ENCODE data around the gene SERBP1. TPM values are rescaled to one million over a fixed set of nuclear protein-coding genes. Genes with fewer than 3 reads are reported as not detected.

SERBP1 gene
- total RNA-seq, 1 donor from 2014 or later: 214 TPM

- TF ChIP-seq EZH2 (IDR thresholded peaks at IDR 0.05; ENCODE audit: insufficient read depth, low read length): no peak
- no peak for TF ChIP-seq CTCF (IDR thresholded peaks at IDR 0.05; ENCODE audit: insufficient read depth, low read depth, low read length)
- no peaks in the 10 kb centered on the region for H3K36me3 ChIP-seq (ENCODE audit: insufficient read depth, low read length)
- H3K27ac ChIP-seq (ENCODE audit: low read depth, low read length): no peak overlapping the region
- Mint-ChIP-seq H3K36me3 (ENCODE audit: low read depth, unreplicated experiment) (peaks cover 6% of the 10 kb centered on the region), H3K9me3 (ENCODE audit: unreplicated experiment) (no peaks in the 10 kb centered on the region), H3K4me1 (ENCODE audit: low read depth, unreplicated experiment) (peaks cover 6% of the 10 kb centered on the region), H3K27me3 (ENCODE audit: low read depth, unreplicated experiment) (no peaks in the 10 kb centered on the region), H3K4me3 (ENCODE audit: unreplicated experiment) (peak overlapping the region; percentile 96), H3K27ac (ENCODE audit: unreplicated experiment) (peak overlapping the region; percentile 19)
- H3K4me2 ChIP-seq (ENCODE audit: low read length): peak overlapping the region; percentile 97
- H3K79me2 ChIP-seq (ENCODE audit: insufficient read depth, low read length): peaks cover 32% of the 10 kb centered on the region
- no peaks in the 10 kb centered on the region for H3K9me3 ChIP-seq (ENCODE audit: insufficient read depth, low read depth, low read length)
- H4K20me1 ChIP-seq (ENCODE audit: insufficient read depth, low read length): peaks cover 29% of the 10 kb centered on the region
- no peak for DNase-seq (ENCODE audit: low read depth)
- H3K9ac ChIP-seq (ENCODE audit: low read length): no peak overlapping the region
- H3K4me3 ChIP-seq (ENCODE audit: insufficient read depth, low read depth, low read length): no peak overlapping the region
- no peak for FAIRE-seq
- H2AFZ ChIP-seq (ENCODE audit: low read depth, low read length): peak overlapping the region; percentile 20
- no peaks in the 10 kb centered on the region for H3K27me3 ChIP-seq (ENCODE audit: insufficient read depth, low read length)
- H3K4me1 ChIP-seq (ENCODE audit: insufficient read depth, low read length): peaks cover 4% of the 10 kb centered on the region
Measured at GRCh38 chr1:67431869-67432578, 1.8 kb upstream of the SERBP1 start.

GRCh38 chr1:67431156-67431765 is 1.1 kb upstream of the SERBP1 start:
- Mint-ChIP-seq H3K4me3 (ENCODE audit: unreplicated experiment) (peak overlapping the region; percentile 96), H3K9me3 (ENCODE audit: unreplicated experiment) (no peaks in the 10 kb centered on the region), H3K36me3 (ENCODE audit: low read depth, unreplicated experiment) (peaks cover 6% of the 10 kb centered on the region), H3K27me3 (ENCODE audit: low read depth, unreplicated experiment) (no peaks in the 10 kb centered on the region), H3K4me1 (ENCODE audit: low read depth, unreplicated experiment) (peaks cover 9% of the 10 kb centered on the region), H3K27ac (ENCODE audit: unreplicated experiment) (peak overlapping the region; percentile 97)
- Histone ChIP-seq H3K27me3 (ENCODE audit: insufficient read depth, low read length) (no peaks in the 10 kb centered on the region), H3K9me3 (ENCODE audit: insufficient read depth, low read depth, low read length) (no peaks in the 10 kb centered on the region), H3K4me3 (ENCODE audit: insufficient read depth, low read depth, low read length) (peak overlapping the region; percentile 96), H3K4me1 (ENCODE audit: insufficient read depth, low read length) (peaks cover 4% of the 10 kb centered on the region), H3K79me2 (ENCODE audit: insufficient read depth, low read length) (peaks cover 40% of the 10 kb centered on the region), H3K9ac (ENCODE audit: low read length) (peak overlapping the region; percentile 96), H4K20me1 (ENCODE audit: insufficient read depth, low read length) (peaks cover 36% of the 10 kb centered on the region), H3K36me3 (ENCODE audit: insufficient read depth, low read length) (peaks cover 4% of the 10 kb centered on the region), H3K27ac (ENCODE audit: low read depth, low read length) (peak overlapping the region; percentile 78), H2AFZ (ENCODE audit: low read depth, low read length) (peak overlapping the region; percentile 93), H3K4me2 (ENCODE audit: low read length) (peak overlapping the region; percentile 97)
- DNase-seq (ENCODE audit: low read depth) (no peak), FAIRE-seq (no peak)
- TF ChIP-seq CTCF (IDR thresholded peaks at IDR 0.05; ENCODE audit: insufficient read depth, low read depth, low read length) (no peak), EZH2 (IDR thresholded peaks at IDR 0.05; ENCODE audit: insufficient read depth, low read length) (no peak)

Data from astrocyte (in vitro differentiated cells and primary cell).